Activated T-cell treated with anti-CD3 and anti-CD28 coated beads, Interleukin-2, amount 50 U/mL, for 4 hours (primary cell): ENCODE data around the gene PUM2. TPM values are rescaled to one million over a fixed set of nuclear protein-coding genes. Genes with fewer than 3 reads are reported as not detected.

Source experiments
- ATAC-seq, 2 donors: fragments of 200-7000 bp; cut with Tn5 transposase; one replicate each; pipeline ENCODE4 v1.10.0; 2021
- DNase-seq: peaks from one replicate; pipeline ENCODE4 v3.0.0-alpha.2; 2020
- H3K27me3 Mint-ChIP-seq: one replicate; pipeline ENCODE4 v1.8.0; 2021; ENCODE audit warnings: low read depth, mixed read lengths
- H3K36me3 Mint-ChIP-seq: one replicate; pipeline ENCODE4 v1.8.0; 2022; ENCODE audit warnings: mixed read lengths; ENCODE audit not compliant: insufficient read depth
- H3K4me1 Mint-ChIP-seq: one replicate; pipeline ENCODE4 v1.8.0; 2021; ENCODE audit warnings: low read depth, mixed read lengths
- H3K4me3 Mint-ChIP-seq: one replicate; pipeline ENCODE4 v1.8.0; 2021; ENCODE audit warnings: mild to moderate bottlenecking, moderate library complexity, mixed read lengths
- H3K9me3 Mint-ChIP-seq: one replicate; pipeline ENCODE4 v1.8.0; 2021; ENCODE audit warnings: mixed read lengths
- total RNA-seq, 3 donors: library from RNA; stranded (reverse); gene quantifications; one replicate each; pipeline ENCODE4 v1.2.1, GENCODE V29; 2021

PUM2 gene
- total RNA-seq, 3 donors from 2014 or later, result 88.1 to 92.6 (median 91.3) TPM

DNA sequence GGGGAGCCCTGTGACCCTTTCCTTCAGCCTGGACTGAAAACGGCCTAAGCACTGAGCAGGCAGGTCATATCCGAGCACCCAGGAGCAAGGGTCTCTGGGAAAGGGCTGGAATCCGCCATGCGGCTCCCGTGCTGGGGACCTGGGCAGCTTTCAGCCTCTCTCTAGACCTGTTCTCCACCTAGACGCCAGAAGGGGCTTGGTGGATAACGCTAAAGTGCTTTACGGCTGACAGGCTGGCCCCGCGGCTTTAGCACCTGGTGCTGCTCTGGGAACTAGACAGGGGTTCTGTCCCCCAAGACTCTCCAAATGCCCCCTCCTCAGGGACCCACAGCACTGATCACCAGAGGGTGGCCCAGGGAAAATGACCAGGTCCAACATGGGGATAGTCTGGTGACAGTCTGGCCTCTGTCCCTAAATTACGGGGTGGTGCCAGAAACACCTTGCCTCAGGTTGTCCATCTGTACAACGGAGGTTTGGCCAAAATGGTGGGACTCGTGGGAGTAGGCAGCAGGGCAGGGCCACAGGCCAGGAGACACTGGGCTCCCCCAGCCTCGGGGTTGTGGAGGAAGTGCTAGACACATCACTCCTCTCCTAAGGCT is 138.7 kb downstream of the PUM2 start:
- Mint-ChIP-seq H3K9me3 (no peaks in the 10 kb centered on the region), H3K36me3 (no peaks in the 10 kb centered on the region), H3K4me3 (no peak overlapping the region), H3K4me1 (no peaks in the 10 kb centered on the region), H3K27me3 (no peaks in the 10 kb centered on the region)
- DNase-seq (no peak), ATAC-seq (no peak)

DNA sequence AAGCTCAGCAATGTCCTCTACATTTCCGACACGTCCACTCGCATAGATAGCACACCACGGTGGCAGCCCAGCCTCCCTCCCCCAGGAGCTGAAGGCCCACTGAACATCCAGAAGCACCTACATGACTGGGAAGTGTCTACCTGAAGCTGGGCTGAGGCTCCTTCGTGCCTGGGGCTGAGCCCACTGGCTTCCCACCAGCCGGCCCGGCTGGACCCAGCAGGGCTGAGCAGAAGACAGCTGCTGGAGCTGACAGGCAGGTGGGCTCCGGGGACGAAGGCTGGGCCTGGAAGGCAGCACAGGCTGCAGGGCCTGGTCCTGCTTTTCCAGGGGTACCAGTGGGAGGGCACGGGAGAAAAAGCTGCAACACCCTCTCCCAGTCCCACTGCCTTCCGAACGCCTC is 139.2 kb downstream of the PUM2 start:
- ATAC-seq, result no peak
- no peak for DNase-seq
- H3K4me3 Mint-ChIP-seq, result no peak overlapping the region
- H3K36me3 Mint-ChIP-seq, result no peaks in the 10 kb centered on the region
- H3K9me3 Mint-ChIP-seq, result no peaks in the 10 kb centered on the region
- no peaks in the 10 kb centered on the region for H3K27me3 Mint-ChIP-seq
- no peaks in the 10 kb centered on the region for H3K4me1 Mint-ChIP-seq

- H3K27me3 Mint-ChIP-seq, result no peaks in the 10 kb centered on the region
- H3K36me3 Mint-ChIP-seq, result no peaks in the 10 kb centered on the region
- ATAC-seq, result no peak
- no peak for DNase-seq
- H3K9me3 Mint-ChIP-seq, result no peaks in the 10 kb centered on the region
- no peak overlapping the region for H3K4me3 Mint-ChIP-seq
- H3K4me1 Mint-ChIP-seq, result no peaks in the 10 kb centered on the region
Observed at GRCh38 chr2:20210462-20210861, 140.2 kb downstream of the PUM2 start.

GRCh38 chr2:20209373-20210109 is 141.1 kb downstream of the PUM2 start:
- H3K36me3 Mint-ChIP-seq, result no peaks in the 10 kb centered on the region
- no peaks in the 10 kb centered on the region for H3K4me1 Mint-ChIP-seq
- no peaks in the 10 kb centered on the region for H3K9me3 Mint-ChIP-seq
- no peaks in the 10 kb centered on the region for H3K27me3 Mint-ChIP-seq
- ATAC-seq, result no peak
- no peak overlapping the region for H3K4me3 Mint-ChIP-seq
- no peak for DNase-seq

DNA sequence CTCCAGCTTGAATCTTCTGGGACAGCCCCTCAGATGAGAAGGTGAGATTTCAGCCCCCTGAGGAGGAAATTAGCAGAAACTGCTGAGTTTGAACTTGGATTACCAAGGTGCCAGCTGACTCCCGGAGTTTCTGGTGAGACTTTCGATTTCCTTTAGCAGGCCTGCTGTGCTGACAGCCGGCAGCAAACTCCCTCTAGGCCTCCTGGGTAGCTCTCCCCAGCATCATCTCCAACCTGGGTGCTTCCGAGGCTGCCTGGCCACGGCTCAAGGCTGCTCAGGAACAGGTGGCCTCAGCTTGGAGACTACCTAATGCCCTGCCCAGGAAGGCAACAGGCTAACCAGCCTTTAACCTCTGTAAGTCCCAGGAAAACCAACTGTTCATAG is 142.2 kb downstream of the PUM2 start:
- Mint-ChIP-seq H3K9me3 (no peaks in the 10 kb centered on the region), H3K4me3 (no peak overlapping the region), H3K27me3 (no peaks in the 10 kb centered on the region), H3K36me3 (no peaks in the 10 kb centered on the region), H3K4me1 (no peaks in the 10 kb centered on the region)
- ATAC-seq (no peak), DNase-seq (no peak)

GRCh38 chr2:20207051-20207450 is 143.6 kb downstream of the PUM2 start:
- no peaks in the 10 kb centered on the region for H3K27me3 Mint-ChIP-seq
- H3K9me3 Mint-ChIP-seq, result no peaks in the 10 kb centered on the region
- no peaks in the 10 kb centered on the region for H3K36me3 Mint-ChIP-seq
- H3K4me3 Mint-ChIP-seq, result no peak overlapping the region
- ATAC-seq, result no peak
- no peaks in the 10 kb centered on the region for H3K4me1 Mint-ChIP-seq
- DNase-seq, result no peak

GRCh38 chr2:20205915-20206524 is 144.6 kb downstream of the PUM2 start:
- H3K4me3 Mint-ChIP-seq, result no peak overlapping the region
- no peaks in the 10 kb centered on the region for H3K4me1 Mint-ChIP-seq
- ATAC-seq (no peak), DNase-seq (no peak)
- H3K27me3 Mint-ChIP-seq, result no peaks in the 10 kb centered on the region
- H3K36me3 Mint-ChIP-seq, result no peaks in the 10 kb centered on the region
- no peaks in the 10 kb centered on the region for H3K9me3 Mint-ChIP-seq

DNA sequence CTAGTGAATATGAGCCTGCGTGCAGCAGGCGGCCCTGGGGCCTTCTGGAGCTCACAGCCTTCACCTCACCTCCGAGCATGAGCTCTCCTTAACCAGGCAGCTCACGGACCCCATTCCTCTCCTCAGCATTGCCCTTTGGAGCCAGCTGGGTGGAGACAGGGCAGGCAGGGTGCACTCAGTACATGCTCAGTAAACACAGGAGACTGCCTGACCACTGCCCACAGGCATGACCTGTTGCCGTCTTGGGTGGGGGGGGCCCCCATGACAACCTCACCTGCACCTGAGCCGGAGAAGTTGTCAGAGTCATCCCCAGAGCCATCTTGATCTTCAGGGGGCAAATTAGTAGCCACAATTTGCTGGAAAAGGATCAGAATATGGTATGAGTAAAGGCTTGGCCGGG is 145.6 kb downstream of the PUM2 start:
- Mint-ChIP-seq H3K4me3 (no peak overlapping the region), H3K36me3 (no peaks in the 10 kb centered on the region), H3K4me1 (no peaks in the 10 kb centered on the region), H3K9me3 (no peaks in the 10 kb centered on the region), H3K27me3 (no peaks in the 10 kb centered on the region)
- DNase-seq, result no peak
- no peak for ATAC-seq

GRCh38 chr2:20203521-20204225 is 147.0 kb downstream of the PUM2 start:
- no peak for ATAC-seq
- no peaks in the 10 kb centered on the region for H3K4me1 Mint-ChIP-seq
- no peak for DNase-seq
- no peaks in the 10 kb centered on the region for H3K9me3 Mint-ChIP-seq
- H3K36me3 Mint-ChIP-seq, result no peaks in the 10 kb centered on the region
- H3K4me3 Mint-ChIP-seq, result no peak overlapping the region
- no peaks in the 10 kb centered on the region for H3K27me3 Mint-ChIP-seq

- no peaks in the 10 kb centered on the region for H3K4me1 Mint-ChIP-seq
- ATAC-seq, result no peak
- H3K27me3 Mint-ChIP-seq, result no peaks in the 10 kb centered on the region
- H3K9me3 Mint-ChIP-seq, result no peaks in the 10 kb centered on the region
- no peak for DNase-seq
- no peak overlapping the region for H3K4me3 Mint-ChIP-seq
- H3K36me3 Mint-ChIP-seq, result no peaks in the 10 kb centered on the region
Observed at GRCh38 chr2:20203072-20203471, 147.6 kb downstream of the PUM2 start.

- H3K27me3 Mint-ChIP-seq, result no peaks in the 10 kb centered on the region
- no peaks in the 10 kb centered on the region for H3K4me1 Mint-ChIP-seq
- no peak for DNase-seq
- no peak for ATAC-seq
- no peaks in the 10 kb centered on the region for H3K9me3 Mint-ChIP-seq
- no peak overlapping the region for H3K4me3 Mint-ChIP-seq
- no peaks in the 10 kb centered on the region for H3K36me3 Mint-ChIP-seq
Observed at GRCh38 chr2:20201671-20202070, 149.0 kb downstream of the PUM2 start.

DNA sequence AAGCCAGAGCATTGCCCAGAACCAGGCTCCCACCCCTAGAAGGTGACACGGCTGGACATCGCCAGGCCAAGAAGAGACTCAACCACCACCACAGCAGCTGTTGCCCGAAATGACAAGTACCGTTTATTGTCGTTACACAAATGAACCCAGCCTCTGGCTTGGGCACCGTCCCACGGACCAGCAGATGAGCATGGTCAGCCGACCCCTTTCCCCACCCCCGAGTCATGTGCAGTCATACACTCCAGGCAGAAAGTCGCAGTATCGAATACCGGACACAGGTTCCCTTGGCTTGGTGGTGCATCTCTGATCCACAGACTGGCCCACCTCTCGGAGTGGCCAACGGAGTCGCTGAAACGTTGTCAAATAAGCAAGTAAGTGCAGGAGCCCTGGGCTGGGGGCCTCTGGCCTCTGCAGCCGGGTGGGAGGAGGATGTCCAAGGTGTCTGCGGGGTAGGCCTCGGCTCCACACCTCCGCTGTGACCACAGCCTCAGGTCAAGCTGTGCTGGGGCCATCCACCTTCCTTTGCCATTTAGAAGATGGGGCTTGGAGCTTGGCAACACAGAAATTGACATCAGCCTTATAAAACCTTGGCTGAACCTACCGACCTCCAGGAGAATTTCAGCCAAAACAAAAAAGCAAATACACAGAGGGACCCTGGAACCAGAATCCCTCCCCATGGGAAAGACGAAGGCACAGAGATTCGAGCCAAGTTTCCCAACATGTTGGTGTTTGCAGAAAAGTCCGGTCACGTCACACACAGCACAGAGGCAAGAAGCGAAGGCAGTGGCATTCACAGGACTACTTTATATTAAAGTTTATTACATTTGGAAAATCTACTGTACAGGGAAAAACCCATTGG is 149.7 kb downstream of the PUM2 start:
- Mint-ChIP-seq H3K27me3 (no peaks in the 10 kb centered on the region), H3K36me3 (no peaks in the 10 kb centered on the region), H3K9me3 (no peaks in the 10 kb centered on the region), H3K4me3 (no peak overlapping the region), H3K4me1 (no peaks in the 10 kb centered on the region)
- ATAC-seq (no peak), DNase-seq (no peak)

DNA sequence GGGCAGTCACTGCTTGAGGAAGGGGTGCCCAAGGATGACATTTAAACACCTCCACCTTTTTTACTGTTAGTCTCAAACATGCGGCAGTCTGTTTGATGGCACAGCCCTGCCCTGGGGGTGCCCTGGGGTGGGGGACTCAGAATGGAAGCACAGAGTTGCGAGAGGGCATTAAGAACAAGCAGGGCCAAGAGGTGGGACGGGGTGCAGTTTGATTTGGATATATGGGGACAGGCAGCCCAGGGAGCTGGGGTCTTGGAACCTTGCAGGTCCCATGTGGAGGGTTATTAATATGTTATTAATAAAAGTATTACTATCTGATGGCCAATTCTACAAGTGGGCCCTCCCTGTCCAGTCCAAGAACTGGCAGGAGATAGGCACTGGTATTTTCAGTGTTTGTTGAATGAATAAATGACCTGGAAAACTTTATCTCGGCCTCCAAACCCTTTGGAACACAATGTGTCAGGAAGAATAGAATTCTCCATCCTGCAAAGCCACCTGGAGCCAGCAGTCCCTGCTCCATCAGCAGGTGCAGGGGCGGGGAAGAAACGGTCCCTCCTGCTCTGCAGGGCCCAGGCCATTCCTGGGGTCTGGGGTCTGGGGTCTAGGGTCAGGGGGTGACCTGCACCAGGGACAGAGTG is 150.9 kb downstream of the PUM2 start:
- H3K4me1 Mint-ChIP-seq, result no peaks in the 10 kb centered on the region
- no peaks in the 10 kb centered on the region for H3K9me3 Mint-ChIP-seq
- DNase-seq, result no peak
- H3K27me3 Mint-ChIP-seq, result no peaks in the 10 kb centered on the region
- H3K36me3 Mint-ChIP-seq, result no peaks in the 10 kb centered on the region
- no peak overlapping the region for H3K4me3 Mint-ChIP-seq
- no peak for ATAC-seq
